GM12801 (cell line): Measurements from ENCODE around the gene ZNF674.

Experiments used
- CTCF ChIP-seq: IDR thresholded peaks from one replicate; pipeline ENCODE4 v1.5.1; 2011; ENCODE audit warnings: control low read depth; ENCODE audit not compliant: insufficient read length; ENCODE audit errors: extremely low read depth

The ZNF674 gene

GRCh38 chrX:46465203-46465602, 80.0 kb downstream of the ZNF674 start:
- no peak for TF ChIP-seq CTCF

GRCh38 chrX:46463682-46464081, 81.5 kb downstream of the ZNF674 start:
- TF ChIP-seq CTCF = no peak

- no peak for TF ChIP-seq CTCF
Measured at GRCh38 chrX:46461660-46462191, 83.5 kb downstream of the ZNF674 start.

GRCh38 chrX:46459603-46460002, 85.6 kb downstream of the ZNF674 start:
- no peak for TF ChIP-seq CTCF

GRCh38 chrX:46456125-46456922, 88.9 kb downstream of the ZNF674 start:
- TF ChIP-seq CTCF = no peak
